Cerebellar cortex (tissue), 1 donor: ENCODE data around the gene POU2AF2.

Experiments
- DNase-seq: peaks from one replicate; pipeline ENCODE4 v3.0.0-alpha.2; 2015; ENCODE audit warnings: low spot score

Gene POU2AF2

GRCh38 chr11:111330234-111330893 lies 84.8 kb downstream of the POU2AF2 start:
- DNase-seq, result no peak

- no peak for DNase-seq
Measured at GRCh38 chr11:111331711-111332479, 86.4 kb downstream of the POU2AF2 start.

DNA sequence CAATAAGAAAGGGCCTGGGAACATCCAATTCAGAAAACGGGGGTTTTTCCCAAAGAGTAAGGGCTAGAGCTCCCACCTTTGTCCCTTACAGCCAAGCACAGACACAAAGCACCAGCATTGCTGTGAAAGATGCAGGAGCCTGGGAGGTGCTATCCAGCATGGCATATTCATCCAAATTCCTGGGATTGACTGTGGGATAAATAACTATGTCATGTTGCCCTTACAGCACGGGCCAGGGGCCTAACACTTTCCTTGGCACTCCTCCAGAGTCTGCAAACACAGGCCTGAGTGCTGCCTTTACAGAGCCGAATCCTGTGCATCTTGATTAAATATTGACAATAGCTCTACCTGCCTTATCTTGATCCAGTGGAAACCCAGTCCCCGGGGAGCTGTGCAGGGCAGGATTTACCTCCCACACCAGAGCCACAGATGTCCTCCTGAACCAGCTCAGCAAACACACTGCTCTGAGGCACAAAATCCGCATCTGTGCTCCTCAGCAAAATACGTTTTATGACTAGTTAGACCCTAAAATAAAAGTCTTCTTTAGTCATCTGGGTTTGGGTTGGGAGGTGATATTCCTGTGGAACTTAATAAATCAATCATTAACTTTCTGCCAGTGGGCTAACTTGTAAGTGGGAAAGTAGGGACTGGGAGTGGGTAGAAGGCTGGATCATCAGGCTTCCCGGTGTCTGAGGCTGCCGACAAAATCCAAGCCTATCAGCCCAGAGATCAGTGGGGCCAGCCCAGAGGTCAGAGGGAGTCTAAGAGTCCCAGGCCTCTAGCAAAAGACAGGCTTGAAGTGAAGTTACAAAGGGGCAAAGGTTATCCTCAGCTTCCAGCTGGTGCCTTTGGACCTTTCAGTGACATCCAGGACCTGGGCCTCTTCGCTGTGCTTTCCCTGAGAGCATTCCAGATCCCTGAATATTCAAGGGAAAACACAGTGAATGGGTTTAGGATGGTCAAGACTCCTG lies 89.3 kb downstream of the POU2AF2 start:
- no peak for DNase-seq

DNA sequence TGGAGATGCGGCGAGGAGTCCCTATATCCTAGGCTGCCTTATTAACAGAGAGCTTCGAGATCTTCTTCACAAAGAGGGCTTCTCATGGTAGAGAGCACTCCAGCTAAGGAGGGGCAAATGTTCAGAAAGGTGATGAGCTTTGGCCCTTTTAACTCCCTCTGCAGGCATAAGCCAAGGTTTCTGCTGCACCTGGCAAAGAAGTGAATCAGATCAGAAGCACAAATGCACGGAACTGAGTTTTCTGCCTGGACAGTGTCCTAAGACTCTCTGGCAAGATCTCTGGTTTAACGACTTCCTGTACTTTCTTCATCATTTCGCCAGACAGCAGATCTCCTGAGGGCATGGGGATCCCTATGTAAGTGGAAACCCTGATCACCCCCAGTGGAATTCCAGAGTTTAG lies 90.0 kb downstream of the POU2AF2 start:
- no peak for DNase-seq
